Dermis microvascular lymphatic vessel endothelial cell (primary cell): Measurements from ENCODE around the gene MEGF9. TPM values are rescaled to one million over a fixed set of nuclear protein-coding genes. Genes with fewer than 3 reads are reported as not detected.

Source experiments
- total RNA-seq: library from RNA; depleted of rRNA; stranded (reverse); fragments of >200 nt; gene quantifications from 2 replicates; pipeline ENCODE4 v1.2.1, GENCODE V29; 2014

The MEGF9 gene
- total RNA-seq, 1 donor from 2014 or later = 3.7 TPM

Other genes starting within 250 kb of the MEGF9 start
- gene CDK5RAP2, start 134.3 kb downstream of the MEGF9 start, total RNA-seq = 18.7 and 19.0 TPM in 2 replicates
- gene FBXW2, start 78.9 kb upstream of the MEGF9 start, total RNA-seq = 25.7 and 30.2 TPM in 2 replicates
- gene PSMD5, start 128.5 kb upstream of the MEGF9 start, total RNA-seq = 18.2 and 21.0 TPM in 2 replicates
- 19.5 and 32.1 TPM in 2 replicates for gene PHF19, start 162.7 kb upstream of the MEGF9 start, total RNA-seq
- 0.51 and 1.2 TPM in 2 replicates for gene TRAF1, start 212.3 kb upstream of the MEGF9 start, total RNA-seq